B cell (primary cell): Measurements from ENCODE around the gene COX17. TPM values are rescaled to one million over a fixed set of nuclear protein-coding genes. Genes with fewer than 3 reads are reported as not detected.

Experiments
- ATAC-seq: fragments of 200-7000 bp; cut with Tn5 transposase; one replicate; pipeline ENCODE4 v1.10.0; 2021; ENCODE audit warnings: low read depth, mild to moderate bottlenecking, moderate number of reproducible peaks, moderate library complexity
- CTCF ChIA-PET: fragments of 350-600 bp; sonication (Branson Sonifier 250); formaldehyde crosslinking; loops from one replicate; lab custom pipeline; 2021; ENCODE audit warnings: antibody characterized with exemption, inconsistent platforms; lab: Charles Lee
- POLR2A ChIA-PET: fragments of 350-600 bp; sonication (Branson Sonifier 250); formaldehyde crosslinking; loops from one replicate; lab custom pipeline; 2021; ENCODE audit warnings: antibody characterized with exemption; lab: Charles Lee
- DNase-seq: peaks from one replicate; pipeline ENCODE4 v3.0.0; 2013
- H2AFZ ChIP-seq: 2 replicates; pipeline ENCODE4 v1.6.1; 2012; ENCODE audit warnings: mild to moderate bottlenecking, low read depth, low read length; ENCODE audit not compliant: insufficient read depth, poor library complexity, severe bottlenecking
- H3K27ac ChIP-seq, 2 donors: 1 replicate in 1 of 2; 2 replicates in 1 of 2; pipeline ENCODE4 v1.5.1; 2012 to 2013; ENCODE audit warnings: low read length in 2 of 2, mild to moderate bottlenecking in 2 of 2, moderate library complexity in 1 of 2
- H3K27me3 ChIP-seq, 4 experiments: fragments of 200-600 bp in 1 of 4; sonication (generic) in 1 of 4; replicated peaks in 1 of 4; 1 replicate in 2 of 4; 2 replicates in 2 of 4; pipeline versions ENCODE4 v1.6.1 to v1.7.0; 2013 to 2016; ENCODE audit warnings: low read length in 3 of 4, mild to moderate bottlenecking in 2 of 4, mixed read lengths in 1 of 4, moderate library complexity in 1 of 4; ENCODE audit not compliant: insufficient read depth in 4 of 4, control insufficient read depth in 3 of 4; ENCODE audit errors: control extremely low read depth in 1 of 4
- H3K36me3 ChIP-seq, 2 experiments: replicated peaks in 1 of 2; 1 replicate in 1 of 2; 2 replicates in 1 of 2; pipeline versions ENCODE4 v1.6.1 to v1.7.1; 2013; ENCODE audit warnings: low read length in 1 of 2; ENCODE audit not compliant: insufficient read depth in 2 of 2, control insufficient read depth in 1 of 2; ENCODE audit errors: control extremely low read depth in 1 of 2, extremely low read depth in 1 of 2
- H3K4me1 ChIP-seq, 2 donors: fragments of 200-600 bp in 1 of 2; sonication (generic) in 1 of 2; 1 replicate in 1 of 2; 2 replicates in 1 of 2; pipeline versions ENCODE4 v1.5.1 to v1.6.1; 2013 to 2017; ENCODE audit warnings: low read length in 2 of 2; ENCODE audit not compliant: control insufficient read depth in 2 of 2, insufficient read depth in 2 of 2
- H3K4me2 ChIP-seq: replicated peaks from 2 replicates; pipeline ENCODE3; 2012; ENCODE audit warnings: mild to moderate bottlenecking, low read depth, low read length; ENCODE audit not compliant: poor library complexity, severe bottlenecking
- H3K4me3 ChIP-seq, 5 experiments: fragments of 200-600 bp in 1 of 5; sonication (generic) in 1 of 5; 1 replicate in 3 of 5; 2 replicates in 2 of 5; pipeline versions ENCODE4 v1.5.1 to v1.7.0; 2011 to 2016; ENCODE audit warnings: low read length in 4 of 5, mild to moderate bottlenecking in 4 of 5, low read depth in 2 of 5, control low read depth in 1 of 5, moderate library complexity in 1 of 5; ENCODE audit not compliant: insufficient read depth in 1 of 5; ENCODE audit errors: control extremely low read depth in 1 of 5, extremely low read depth in 1 of 5
- H3K79me2 ChIP-seq: fragments of 200-600 bp; sonication (generic); one replicate; pipeline ENCODE4 v1.6.0; 2016; ENCODE audit warnings: low read length; ENCODE audit not compliant: control insufficient read depth, insufficient read depth
- H3K9ac ChIP-seq: fragments of 200-600 bp; sonication (generic); 2 replicates; pipeline ENCODE4 v1.6.1; 2017; ENCODE audit warnings: mild to moderate bottlenecking, low read length, moderate library complexity
- H3K9me3 ChIP-seq, 3 donors: one replicate each; pipeline versions ENCODE4 v1.6.1 to v1.7.1; 2013; ENCODE audit warnings: low read length in 2 of 3; ENCODE audit not compliant: control insufficient read depth in 2 of 3, insufficient read depth in 1 of 3; ENCODE audit errors: control extremely low read depth in 1 of 3
- H4K20me1 ChIP-seq: 2 replicates; pipeline ENCODE4 v1.6.0; 2012; ENCODE audit warnings: mild to moderate bottlenecking, low read length; ENCODE audit not compliant: insufficient read depth, control insufficient read depth, poor library complexity, severe bottlenecking
- H3K27ac Mint-ChIP-seq: one replicate; pipeline ENCODE4 v1.8.0; 2021; ENCODE audit warnings: mixed read lengths
- H3K27me3 Mint-ChIP-seq: one replicate; pipeline ENCODE4 v1.8.0; 2021; ENCODE audit warnings: mixed read lengths
- H3K4me1 Mint-ChIP-seq: one replicate; pipeline ENCODE4 v1.8.0; 2021; ENCODE audit warnings: mixed read lengths
- H3K4me3 Mint-ChIP-seq: one replicate; pipeline ENCODE4 v1.8.0; 2021; ENCODE audit warnings: mixed read lengths
- H3K9me3 Mint-ChIP-seq: one replicate; pipeline ENCODE4 v1.8.0; 2022; ENCODE audit warnings: mixed read lengths; ENCODE audit not compliant: insufficient read depth
- CTCF ChIP-seq: fragments of 200-600 bp; IDR thresholded peaks from one replicate; pipeline ENCODE4 v1.8.0; 2022; ENCODE audit warnings: antibody characterized with exemption, mild to moderate bottlenecking
- EZH2 ChIP-seq: IDR thresholded peaks from 2 replicates; pipeline ENCODE4 v1.6.1; 2012; ENCODE audit warnings: borderline replicate concordance, low read depth, mild to moderate bottlenecking, moderate library complexity, low read length; ENCODE audit not compliant: insufficient read depth, poor library complexity, severe bottlenecking
- WGBS: methylation state at CpG from one replicate; pipeline ENCODE4 v1.1.5; 2013; ENCODE audit warnings: missing lambda C conversion rate; ENCODE audit not compliant: insufficient coverage; 5-methylcytosine and 5-hydroxymethylcytosine counted together
- intact Hi-C: fragments of 100-400 bp; cut with micrococcal nuclease; formaldehyde crosslinking; loops from one replicate; pipeline ENCODE4 v1.10.0; 2022
- polyA minus RNA-seq: library from RNA; depleted of rRNA, polyadenylated mRNA; stranded (reverse); fragments of >200 nt; gene quantifications from 2 replicates; pipeline ENCODE4 v1.2.3, GENCODE V29; 2012
- polyA plus RNA-seq: library from polyadenylated mRNA; depleted of rRNA; stranded (reverse); fragments of >200 nt; gene quantifications from 2 replicates; pipeline ENCODE4 v1.2.3, GENCODE V29; 2012
- total RNA-seq, 2 donors: library from RNA; stranded (reverse); fragments of 120-200 nt in 1 of 2; gene quantifications; 1 replicate in 1 of 2; 2 replicates in 1 of 2; pipeline versions ENCODE4 v1.2.3 to v1.2.4, GENCODE V29; 2013 to 2022

COX17 gene, protein sequence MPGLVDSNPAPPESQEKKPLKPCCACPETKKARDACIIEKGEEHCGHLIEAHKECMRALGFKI
- total RNA-seq (47.8 and 49.1 TPM in 2 replicates), polyA plus RNA-seq (20.0 and 33.3 TPM in 2 replicates), polyA minus RNA-seq (16.1 and 29.0 TPM in 2 replicates)
- 48.7 TPM for total RNA-seq (2013)

GRCh38 chr3:119676771-119677640, at the start of gene COX17:
Gene COX17 (minus strand): TSS chr3:119677406. CDS start chr3:119677310, 96 bp downstream.
- intact Hi-C loops, result loop anchor here (1.0 to 10.0 kb wide), 12 partner anchors 23 to 1065 kb away; partner anchors contain the start of genes B4GALT4, GTF2E1, LRRC58 and POGLUT1
- TF ChIP-seq EZH2 (no peak), CTCF (no peak)
- H3K9ac ChIP-seq, result peak within 1 kb of the TSS; percentile 78
- peak within 1 kb of the TSS; percentile 89 to 96 for H3K27ac ChIP-seq
- DNase-seq (peak; percentile 99), ATAC-seq (peak; percentile 83)
- Mint-ChIP-seq H3K4me1 (peaks cover 27% of the 10 kb centered on the region), H3K27me3 (no peaks in the 10 kb centered on the region), H3K4me3 (peak within 1 kb of the TSS; percentile 88), H3K9me3 (no peaks in the 10 kb centered on the region), H3K27ac (peak within 1 kb of the TSS; percentile 96)
- H3K4me1 ChIP-seq, result peaks cover 17% of the 10 kb centered on the region in 2 donors
- no peaks in the 10 kb centered on the region for H4K20me1 ChIP-seq
- peak within 1 kb of the TSS; percentile 68 to 79 (median 74) for H3K4me3 ChIP-seq
- H3K27me3 ChIP-seq, result no peaks in the 10 kb centered on the region
- H2AFZ ChIP-seq, result peak within 1 kb of the TSS; percentile 83
- H3K79me2 ChIP-seq, result peaks cover 16% of the 10 kb centered on the region
- H3K4me2 ChIP-seq, result peak within 1 kb of the TSS; percentile 83
- no peaks in the 10 kb centered on the region for H3K9me3 ChIP-seq
- POLR2A ChIA-PET, result interaction anchor here (0.6 to 1.6 kb wide), 8 partner anchors 24 to 436 kb away, joined by 3 to 10 read pairs (median 4); partner anchors contain the start of genes B4GALT4 and TIMMDC1
- CTCF ChIA-PET, result interaction anchor here (1.2 to 1.6 kb wide), 3 partner anchors 77 to 152 kb away, joined by 4 to 7 read pairs (median 4); partner anchors contain the start of gene CD80
- WGBS, result under 1% methylated on average over 39 of the region's 54 CpGs
- H3K36me3 ChIP-seq, result peaks cover 0 to 27% of the 10 kb centered on the region in 2 experiments
